C4-2B (cell line): ENCODE results near the gene CCDC87.
A peak's percentile ranks its signal among the peaks of the same experiment; 100 is the strongest.
"Not testable (repeated sequence)": the region's sequence is repeated elsewhere in the genome, so short reads cannot be mapped to it uniquely, and the experiment has no call there.

Experiments
- H3K27ac ChIP-seq: fragments of 450-650 bp; 2 replicates; pipeline ENCODE4 v1.5.1; 2017
- ZFX ChIP-seq: fragments of 450-650 bp; IDR thresholded peaks from 2 replicates; pipeline ENCODE4 v1.6.1; 2017
- TF ChIP-seq, protein P1 (sequence below): fragments of 450-650 bp; conservative IDR thresholded peaks from 2 replicates; pipeline ENCODE4 v1.5.1; 2017; ENCODE audit warnings: mild to moderate bottlenecking

Gene CCDC87

DNA sequence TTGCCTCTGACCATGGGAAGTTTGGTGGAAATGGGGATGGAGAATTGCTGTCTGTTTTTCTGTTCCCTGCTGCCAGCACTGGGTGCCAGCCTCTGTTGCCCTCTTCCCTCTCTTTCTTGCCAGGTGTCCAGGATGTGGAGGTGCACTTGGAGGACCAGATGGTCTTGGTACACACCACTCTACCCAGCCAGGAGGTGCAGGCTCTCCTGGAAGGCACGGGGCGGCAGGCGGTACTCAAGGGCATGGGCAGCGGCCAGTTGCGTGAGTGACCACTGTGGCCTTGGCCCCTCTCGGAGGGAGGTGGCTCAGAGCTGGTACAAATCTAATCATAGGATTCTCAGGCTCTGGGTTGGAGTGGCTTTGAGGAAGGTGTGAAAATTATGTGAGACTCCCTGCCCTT is 6.1 kb upstream of the CCDC87 start:
- TF ChIP-seq, protein P1, sequence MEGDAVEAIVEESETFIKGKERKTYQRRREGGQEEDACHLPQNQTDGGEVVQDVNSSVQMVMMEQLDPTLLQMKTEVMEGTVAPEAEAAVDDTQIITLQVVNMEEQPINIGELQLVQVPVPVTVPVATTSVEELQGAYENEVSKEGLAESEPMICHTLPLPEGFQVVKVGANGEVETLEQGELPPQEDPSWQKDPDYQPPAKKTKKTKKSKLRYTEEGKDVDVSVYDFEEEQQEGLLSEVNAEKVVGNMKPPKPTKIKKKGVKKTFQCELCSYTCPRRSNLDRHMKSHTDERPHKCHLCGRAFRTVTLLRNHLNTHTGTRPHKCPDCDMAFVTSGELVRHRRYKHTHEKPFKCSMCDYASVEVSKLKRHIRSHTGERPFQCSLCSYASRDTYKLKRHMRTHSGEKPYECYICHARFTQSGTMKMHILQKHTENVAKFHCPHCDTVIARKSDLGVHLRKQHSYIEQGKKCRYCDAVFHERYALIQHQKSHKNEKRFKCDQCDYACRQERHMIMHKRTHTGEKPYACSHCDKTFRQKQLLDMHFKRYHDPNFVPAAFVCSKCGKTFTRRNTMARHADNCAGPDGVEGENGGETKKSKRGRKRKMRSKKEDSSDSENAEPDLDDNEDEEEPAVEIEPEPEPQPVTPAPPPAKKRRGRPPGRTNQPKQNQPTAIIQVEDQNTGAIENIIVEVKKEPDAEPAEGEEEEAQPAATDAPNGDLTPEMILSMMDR: no peak
- TF ChIP-seq ZFX: no peak
- H3K27ac ChIP-seq: no peak overlapping the region

DNA sequence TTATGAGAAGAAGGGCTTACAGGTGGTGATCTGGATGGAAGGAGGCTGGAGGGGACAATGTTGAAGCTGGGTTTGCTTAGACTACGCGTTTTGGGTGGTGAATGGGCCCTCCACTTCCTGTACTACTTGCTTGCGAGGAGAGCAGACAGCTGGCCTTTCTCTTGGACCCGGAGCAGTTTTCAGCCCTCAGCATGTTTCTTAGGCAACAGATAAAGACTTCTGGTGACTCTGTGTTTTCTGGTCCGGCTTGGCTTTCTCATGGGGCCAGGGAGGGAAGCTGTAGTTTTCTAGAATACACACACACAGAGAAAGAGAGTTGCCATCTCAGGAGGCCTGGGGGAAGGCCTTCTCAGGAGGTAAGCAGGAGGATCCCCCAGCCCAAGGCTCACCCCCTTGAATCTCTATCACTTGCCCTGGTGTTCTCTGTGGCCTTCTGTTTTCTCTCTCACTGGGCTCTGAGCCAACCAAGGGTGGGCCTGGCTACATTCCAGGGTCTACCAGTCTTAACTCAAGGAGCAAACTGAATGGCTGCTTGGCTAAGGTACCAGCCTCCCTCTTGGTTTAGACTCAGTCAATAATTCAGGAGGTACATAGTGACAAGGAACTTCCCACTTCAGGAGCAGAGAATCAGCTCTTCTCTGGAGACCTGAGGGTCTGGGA is 2.5 kb upstream of the CCDC87 start:
- TF ChIP-seq ZFX: no peak
- TF ChIP-seq, protein P1: no peak
- H3K27ac ChIP-seq: no peak overlapping the region

DNA sequence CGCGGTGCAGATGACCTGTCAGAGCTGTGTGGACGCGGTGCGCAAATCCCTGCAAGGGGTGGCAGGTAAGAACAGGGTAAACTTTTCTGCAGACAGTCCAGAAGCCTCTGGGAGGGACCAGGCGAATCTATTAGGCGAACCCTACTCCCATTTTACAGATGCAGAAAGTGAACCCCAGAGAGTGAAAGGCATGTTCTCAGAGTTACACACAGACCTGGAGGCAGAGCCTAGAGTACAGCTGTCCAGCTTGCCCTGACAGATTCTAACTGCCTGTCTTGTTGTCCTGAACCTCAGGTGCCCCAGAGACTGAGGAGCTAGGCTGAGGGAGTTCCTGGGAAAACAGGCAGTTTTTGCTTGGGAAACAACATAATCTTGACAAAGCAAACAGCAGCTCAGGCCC is 787 bp upstream of the CCDC87 start:
- TF ChIP-seq, protein P1: no peak
- TF ChIP-seq ZFX: no peak
- H3K27ac ChIP-seq: peak overlapping the region; percentile 78

- peak overlapping the region; percentile 78 for H3K27ac ChIP-seq
- TF ChIP-seq, protein P1: no peak
- peak; percentile 46; the same call in 1 of the 2 replicates for TF ChIP-seq ZFX
Observed at GRCh38 chr11:66593303-66593635, 406 bp upstream of the CCDC87 start.

- TF ChIP-seq, protein P1: no peak
- no peak for TF ChIP-seq ZFX
- H3K27ac ChIP-seq: no peak overlapping the region
Observed at GRCh38 chr11:66591175-66591574, 1.7 kb downstream of the CCDC87 start.

DNA sequence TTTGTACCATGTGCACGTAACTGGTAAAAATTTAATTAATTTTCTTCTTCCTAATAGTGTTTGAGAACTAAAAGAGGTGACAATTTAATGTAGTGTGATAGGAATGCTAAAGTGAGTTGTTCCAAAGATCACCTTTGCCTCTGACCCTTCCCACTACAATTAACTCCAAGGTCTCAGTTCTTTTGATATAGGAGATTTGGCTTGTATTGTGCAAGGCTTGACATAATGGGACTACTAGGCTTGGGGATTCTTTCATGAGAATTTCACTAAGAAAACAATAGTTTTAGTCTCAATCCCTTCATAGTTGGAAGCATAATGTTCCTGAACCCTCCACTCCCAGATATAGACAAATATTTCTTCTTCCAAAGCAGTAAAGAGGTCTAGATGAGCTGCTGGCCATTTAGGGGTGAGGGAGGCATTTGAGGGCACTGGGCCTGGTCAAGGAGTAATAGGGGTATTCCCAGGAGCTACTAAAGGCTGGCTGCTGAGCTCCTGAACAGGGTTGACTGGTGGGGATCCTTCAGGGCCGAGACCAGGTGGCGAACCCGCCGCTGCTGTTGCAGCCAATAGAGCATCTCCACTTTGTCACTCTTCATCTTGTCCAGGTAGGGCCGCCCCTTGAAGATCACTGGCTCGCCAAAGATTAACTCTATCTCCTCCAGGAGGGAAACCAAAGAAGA is 2.7 kb downstream of the CCDC87 start:
- TF ChIP-seq, protein P1: no peak
- no peak for TF ChIP-seq ZFX
- no peak overlapping the region for H3K27ac ChIP-seq

GRCh38 chr11:66589315-66589714 is 3.5 kb downstream of the CCDC87 start:
- H3K27ac ChIP-seq: not testable (repeated sequence)

- no peak overlapping the region for H3K27ac ChIP-seq
- TF ChIP-seq ZFX: no peak
- TF ChIP-seq, protein P1: no peak
Observed at GRCh38 chr11:66586136-66586535, 6.7 kb downstream of the CCDC87 start.

- not testable (repeated sequence) for H3K27ac ChIP-seq
Observed at GRCh38 chr11:66585447-66585846, 7.4 kb downstream of the CCDC87 start.

DNA sequence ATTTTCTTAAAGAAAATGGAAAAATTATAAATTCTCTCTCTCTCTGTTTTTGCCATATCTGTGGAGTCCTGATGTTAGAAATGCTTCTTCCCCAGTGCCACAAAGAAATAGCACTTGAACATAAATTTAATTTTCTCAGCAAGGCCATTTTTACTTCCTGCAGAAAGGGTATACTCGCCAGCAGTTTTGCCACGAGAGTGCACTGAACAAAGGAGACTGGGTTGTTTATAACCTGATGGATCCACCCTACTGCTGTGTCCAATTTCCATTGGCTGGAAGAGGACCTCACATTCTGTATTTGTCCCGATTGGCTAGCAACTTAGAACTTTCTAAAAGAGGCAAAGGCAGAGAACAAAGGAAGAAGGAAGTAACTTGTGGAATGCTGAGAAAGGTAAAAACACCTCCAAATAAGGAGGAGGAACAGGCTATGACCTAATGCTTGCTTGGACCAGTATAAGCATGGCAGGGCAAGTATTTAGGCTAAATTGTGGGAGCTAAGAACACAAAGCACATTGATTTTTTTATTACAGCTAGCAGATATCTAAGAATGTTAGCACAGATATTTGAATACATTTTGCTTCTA is 10.2 kb downstream of the CCDC87 start:
- not testable (repeated sequence) for H3K27ac ChIP-seq
